ENCODE measurements around the gene BABAM2. TPM values are rescaled to one million over a fixed set of nuclear protein-coding genes. Genes with fewer than 3 reads are reported as not detected.

Gene BABAM2
- total RNA-seq, 3 donors from 2014 or later (not counting 1 experiment from before 2014, with no cell fraction given): 54.6 to 66.1 (median 59.5) TPM

DNA sequence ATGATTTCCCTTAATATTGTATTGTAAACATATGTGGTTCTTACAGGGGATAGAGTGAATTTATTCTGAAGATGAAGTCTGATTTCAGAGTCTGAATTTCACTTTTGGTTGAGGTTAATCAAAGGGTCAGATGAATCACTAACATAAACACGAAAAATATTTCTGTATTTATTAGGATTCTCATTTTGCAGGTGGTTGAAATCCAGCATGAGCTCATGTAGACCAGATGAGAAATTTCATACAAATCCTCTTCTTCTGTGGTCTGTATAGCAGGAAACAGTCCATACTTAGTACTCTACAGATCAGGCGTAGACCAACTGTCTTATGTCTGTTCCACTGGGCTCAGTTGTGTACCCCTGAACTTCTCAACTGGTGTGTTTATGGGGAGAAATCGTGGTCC, 157.8 kb downstream of the BABAM2 start:
- H3K4me1 ChIP-seq (ENCODE audit: control insufficient read depth, insufficient read depth, low read length): no peaks in the 10 kb centered on the region
- Mint-ChIP-seq H3K4me1 (peaks cover 0 to 8% of the 10 kb centered on the region in 2 donors), H3K27me3 (ENCODE audit: low read depth in 2 of 2) (no peaks in the 10 kb centered on the region), H3K27ac (no peak overlapping the region), H3K4me3 (no peak overlapping the region), H3K9me3 (no peaks in the 10 kb centered on the region), H3K36me3 (no peaks in the 10 kb centered on the region)
- DNase-seq (no peak), ATAC-seq (no peak)
- no peak overlapping the region for H3K4me3 ChIP-seq (ENCODE audit: low read length)
- no peak overlapping the region for H3K27ac ChIP-seq (ENCODE audit: low read length)
- H3K9me3 ChIP-seq (ENCODE audit: control insufficient read depth, insufficient read depth, low read length): no peaks in the 10 kb centered on the region
- H3K27me3 ChIP-seq (ENCODE audit: control insufficient read depth, insufficient read depth, low read length): no peaks in the 10 kb centered on the region
- TF ChIP-seq, protein P1, sequence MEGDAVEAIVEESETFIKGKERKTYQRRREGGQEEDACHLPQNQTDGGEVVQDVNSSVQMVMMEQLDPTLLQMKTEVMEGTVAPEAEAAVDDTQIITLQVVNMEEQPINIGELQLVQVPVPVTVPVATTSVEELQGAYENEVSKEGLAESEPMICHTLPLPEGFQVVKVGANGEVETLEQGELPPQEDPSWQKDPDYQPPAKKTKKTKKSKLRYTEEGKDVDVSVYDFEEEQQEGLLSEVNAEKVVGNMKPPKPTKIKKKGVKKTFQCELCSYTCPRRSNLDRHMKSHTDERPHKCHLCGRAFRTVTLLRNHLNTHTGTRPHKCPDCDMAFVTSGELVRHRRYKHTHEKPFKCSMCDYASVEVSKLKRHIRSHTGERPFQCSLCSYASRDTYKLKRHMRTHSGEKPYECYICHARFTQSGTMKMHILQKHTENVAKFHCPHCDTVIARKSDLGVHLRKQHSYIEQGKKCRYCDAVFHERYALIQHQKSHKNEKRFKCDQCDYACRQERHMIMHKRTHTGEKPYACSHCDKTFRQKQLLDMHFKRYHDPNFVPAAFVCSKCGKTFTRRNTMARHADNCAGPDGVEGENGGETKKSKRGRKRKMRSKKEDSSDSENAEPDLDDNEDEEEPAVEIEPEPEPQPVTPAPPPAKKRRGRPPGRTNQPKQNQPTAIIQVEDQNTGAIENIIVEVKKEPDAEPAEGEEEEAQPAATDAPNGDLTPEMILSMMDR (IDR thresholded peaks at IDR 0.05): no peak
- 100% methylated on average over 2 of the region's 3 CpGs for WGBS (ENCODE audit: insufficient coverage)
- intact Hi-C loops (cut with micrococcal nuclease): no loop called here
- no peaks in the 10 kb centered on the region for H3K36me3 ChIP-seq (ENCODE audit: control insufficient read depth, insufficient read depth, low read length)

DNA sequence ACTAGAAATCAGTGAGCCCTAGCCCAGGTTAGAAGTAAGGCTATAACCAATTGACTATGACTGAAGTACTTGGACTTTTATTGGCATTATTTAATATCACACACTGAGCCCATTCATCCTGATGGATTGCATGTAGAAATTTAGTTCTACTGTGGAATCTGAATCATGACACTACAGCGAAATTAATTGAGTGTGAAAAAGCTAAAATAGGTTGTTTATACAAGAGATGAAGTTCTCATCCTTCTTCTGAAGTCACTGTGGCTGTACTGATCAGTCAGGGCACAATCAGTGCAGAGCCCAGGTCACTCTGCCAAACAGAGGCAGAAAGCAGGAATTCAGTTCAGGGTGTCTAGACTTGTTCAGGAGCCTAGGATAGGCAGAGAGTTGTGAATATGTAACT, 158.9 kb downstream of the BABAM2 start:
- H3K27me3 Mint-ChIP-seq (ENCODE audit: low read depth in 2 of 2): no peaks in the 10 kb centered on the region
- TF ChIP-seq, protein P1 (IDR thresholded peaks at IDR 0.05): no peak
- no peak overlapping the region for H3K27ac Mint-ChIP-seq
- H3K27me3 ChIP-seq (ENCODE audit: control insufficient read depth, insufficient read depth, low read length): no peaks in the 10 kb centered on the region
- H3K4me1 ChIP-seq (ENCODE audit: control insufficient read depth, insufficient read depth, low read length): no peaks in the 10 kb centered on the region
- WGBS (ENCODE audit: insufficient coverage): 100% methylated on average over 1 of the region's 1 CpG
- no peaks in the 10 kb centered on the region for H3K36me3 Mint-ChIP-seq
- ATAC-seq: no peak
- no peak for DNase-seq
- H3K36me3 ChIP-seq (ENCODE audit: control insufficient read depth, insufficient read depth, low read length): no peaks in the 10 kb centered on the region
- intact Hi-C loops (cut with micrococcal nuclease): no loop called here
- H3K4me1 Mint-ChIP-seq: peaks cover 0 to 8% of the 10 kb centered on the region in 2 donors
- H3K9me3 Mint-ChIP-seq: no peaks in the 10 kb centered on the region
- H3K4me3 ChIP-seq (ENCODE audit: low read length): no peak overlapping the region
- H3K9me3 ChIP-seq (ENCODE audit: control insufficient read depth, insufficient read depth, low read length): no peaks in the 10 kb centered on the region
- H3K27ac ChIP-seq (ENCODE audit: low read length): no peak overlapping the region
- H3K4me3 Mint-ChIP-seq: no peak overlapping the region

DNA sequence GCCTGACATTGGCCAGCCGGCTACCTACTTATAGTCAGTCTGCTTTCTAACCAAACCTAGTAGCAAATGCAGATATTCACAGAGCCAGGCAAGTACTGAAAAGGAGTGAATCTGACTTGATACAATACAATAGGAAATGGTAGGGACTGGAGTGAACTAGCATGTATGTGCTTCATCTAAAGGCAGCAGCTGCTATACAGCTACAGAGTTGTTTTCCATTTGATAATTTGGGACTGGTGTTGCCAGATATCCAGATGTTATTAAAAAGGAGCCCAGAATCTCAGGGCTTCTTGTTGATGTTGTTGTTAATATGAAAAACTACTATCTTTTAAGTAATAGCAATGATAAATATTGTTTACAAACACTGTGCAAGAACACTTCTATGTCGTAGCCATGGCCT, 159.4 kb downstream of the BABAM2 start:
- no peak for DNase-seq
- Mint-ChIP-seq H3K27ac (no peak overlapping the region), H3K27me3 (ENCODE audit: low read depth in 2 of 2) (no peaks in the 10 kb centered on the region), H3K4me3 (no peak overlapping the region), H3K36me3 (no peaks in the 10 kb centered on the region), H3K9me3 (no peaks in the 10 kb centered on the region), H3K4me1 (peaks cover 0 to 8% of the 10 kb centered on the region in 2 donors)
- 94% methylated on average over 2 of the region's 2 CpGs for WGBS (ENCODE audit: insufficient coverage)
- Histone ChIP-seq H3K27ac (ENCODE audit: low read length) (no peak overlapping the region), H3K36me3 (ENCODE audit: control insufficient read depth, insufficient read depth, low read length) (no peaks in the 10 kb centered on the region), H3K27me3 (ENCODE audit: control insufficient read depth, insufficient read depth, low read length) (no peaks in the 10 kb centered on the region), H3K4me3 (ENCODE audit: low read length) (no peak overlapping the region), H3K9me3 (ENCODE audit: control insufficient read depth, insufficient read depth, low read length) (no peaks in the 10 kb centered on the region), H3K4me1 (ENCODE audit: control insufficient read depth, insufficient read depth, low read length) (no peaks in the 10 kb centered on the region)
- ATAC-seq: no peak
- intact Hi-C loops (cut with micrococcal nuclease): no loop called here
- TF ChIP-seq, protein P1 (IDR thresholded peaks at IDR 0.05): no peak

DNA sequence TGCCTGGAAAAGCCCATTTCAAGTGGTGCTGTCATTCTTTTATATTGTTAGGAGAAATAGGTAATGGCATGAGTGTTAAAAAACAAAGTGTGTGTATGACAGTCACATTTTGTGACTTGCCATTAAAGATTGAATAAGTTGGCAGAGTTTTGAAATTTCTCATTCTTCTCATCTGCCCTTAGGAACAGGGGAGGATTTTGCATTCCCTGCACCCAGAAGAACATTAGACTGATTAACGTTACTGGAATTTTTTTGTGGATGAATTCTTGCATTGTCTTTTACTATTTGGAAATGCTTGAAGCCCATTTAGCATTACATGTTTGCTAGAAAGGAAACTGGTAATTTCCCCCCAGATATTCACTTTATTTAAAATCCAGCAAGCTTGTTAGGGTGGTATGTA, 162.2 kb downstream of the BABAM2 start:
- Histone ChIP-seq H3K4me1 (ENCODE audit: control insufficient read depth, insufficient read depth, low read length) (no peaks in the 10 kb centered on the region), H3K9me3 (ENCODE audit: control insufficient read depth, insufficient read depth, low read length) (no peaks in the 10 kb centered on the region), H3K27ac (ENCODE audit: low read length) (no peak overlapping the region), H3K4me3 (ENCODE audit: low read length) (no peak overlapping the region), H3K27me3 (ENCODE audit: control insufficient read depth, insufficient read depth, low read length) (no peaks in the 10 kb centered on the region), H3K36me3 (ENCODE audit: control insufficient read depth, insufficient read depth, low read length) (no peaks in the 10 kb centered on the region)
- intact Hi-C loops (cut with micrococcal nuclease): no loop called here
- TF ChIP-seq, protein P1 (IDR thresholded peaks at IDR 0.05): no peak
- DNase-seq: no peak
- Mint-ChIP-seq H3K27ac (no peak overlapping the region), H3K27me3 (ENCODE audit: low read depth in 2 of 2) (no peaks in the 10 kb centered on the region), H3K4me3 (no peak overlapping the region), H3K9me3 (no peaks in the 10 kb centered on the region), H3K4me1 (peaks cover 0 to 8% of the 10 kb centered on the region in 2 donors), H3K36me3 (no peaks in the 10 kb centered on the region)
- WGBS (ENCODE audit: insufficient coverage): 100% methylated on average over 1 of the region's 1 CpG
- no peak for ATAC-seq
